ENCODE results near the gene MDM2.
"Not testable (repeated sequence)": the region's sequence is repeated elsewhere in the genome, so short reads cannot be mapped to it uniquely, and the experiment has no call there.

MDM2 gene

GRCh38 chr12:68828672-68829068, 20.7 kb downstream of the MDM2 start:
- DNase-seq, result no peak

DNA sequence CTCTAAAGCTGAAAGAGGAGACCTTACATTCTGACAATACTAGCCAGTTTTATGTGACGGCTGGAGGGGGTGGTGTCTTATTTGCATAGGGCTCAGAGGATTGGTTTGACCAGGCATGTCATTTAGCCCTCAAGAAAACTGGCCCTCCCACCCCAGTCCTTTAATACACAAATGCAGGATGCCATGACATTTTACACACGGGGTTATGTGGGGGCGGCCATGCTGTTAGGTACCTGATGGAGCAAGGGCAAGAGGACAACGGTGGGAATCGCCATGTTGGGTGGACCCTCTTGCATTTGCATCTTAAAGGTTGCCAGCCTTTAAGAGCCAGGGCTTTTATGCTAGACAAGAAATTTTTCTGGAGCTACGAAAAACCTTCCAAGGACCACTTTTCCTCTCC, 23.3 kb downstream of the MDM2 start:
- DNase-seq, result no peak

DNA sequence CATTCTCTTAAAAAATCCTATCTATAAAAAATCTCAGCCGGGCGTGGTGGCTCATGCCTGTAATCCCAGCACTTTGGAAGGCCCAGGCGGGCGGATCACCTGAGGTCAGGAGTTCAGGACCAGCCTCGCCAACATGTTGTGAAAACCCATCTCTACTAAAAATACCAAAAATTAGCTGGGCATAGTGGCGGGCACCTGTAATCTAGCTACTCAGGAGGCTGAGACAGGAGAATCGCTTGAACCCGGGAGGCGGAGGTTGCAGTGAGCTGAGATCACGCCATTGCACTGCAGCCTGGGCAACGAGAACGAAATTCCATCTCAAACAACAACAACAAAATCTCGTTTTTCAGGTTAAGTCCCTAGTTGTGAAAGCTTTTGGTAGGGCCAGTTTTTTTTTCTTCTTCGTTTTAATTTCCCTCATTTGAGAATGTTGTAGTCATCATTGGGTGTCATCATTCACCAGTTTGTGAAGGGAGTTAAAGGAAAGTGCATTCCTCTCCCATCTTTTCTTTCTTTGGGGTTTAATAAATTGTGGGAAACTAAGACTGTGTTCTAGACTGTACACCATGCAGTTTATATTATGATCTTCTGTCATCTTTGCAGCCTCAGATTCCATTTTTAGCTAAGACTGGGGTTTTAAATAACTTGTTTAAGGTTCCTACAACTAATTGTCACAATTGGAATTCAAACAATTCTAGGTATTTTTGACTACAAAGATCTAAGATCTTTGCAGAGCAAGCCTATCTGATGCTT, 23.9 kb downstream of the MDM2 start:
- no peak for DNase-seq

DNA sequence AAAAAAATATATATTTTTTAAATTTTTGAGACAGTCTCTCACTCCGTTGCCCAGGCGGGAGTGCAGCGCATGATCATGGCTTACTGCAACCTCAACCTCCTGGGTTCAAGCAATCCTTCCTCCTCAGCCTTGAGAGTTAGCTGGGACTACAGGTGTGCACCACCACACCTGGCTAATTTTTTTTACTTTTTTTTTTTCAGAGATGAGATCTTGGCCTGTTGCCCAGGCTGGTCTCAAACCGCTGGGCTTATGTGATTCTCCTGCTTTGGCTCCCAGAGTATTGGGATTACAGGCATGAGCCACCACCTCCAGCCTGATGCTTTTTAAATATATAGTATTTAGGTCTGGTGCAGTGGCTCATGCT, 24.5 kb downstream of the MDM2 start:
- no peak for DNase-seq

DNA sequence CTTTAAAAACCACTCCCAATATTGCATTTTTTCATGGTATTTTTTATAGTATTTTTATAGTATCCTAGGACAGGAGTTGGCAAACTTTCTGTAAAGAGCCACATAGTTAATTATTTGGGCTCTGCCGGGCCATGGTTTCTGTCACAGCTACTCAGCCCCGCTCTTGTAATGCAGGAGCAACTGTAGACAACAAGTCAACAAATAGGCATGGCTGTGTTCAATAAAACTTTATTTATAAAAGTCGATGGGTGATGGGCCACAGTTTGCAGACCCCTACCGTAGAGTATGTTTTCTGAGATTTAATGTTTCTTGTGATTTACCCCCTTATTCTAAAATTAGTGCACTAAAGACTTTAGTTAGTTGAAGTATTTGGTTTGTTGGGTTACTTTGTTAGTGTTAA, 25.5 kb downstream of the MDM2 start:
- DNase-seq, result no peak

GRCh38 chr12:68835333-68835908, 27.4 kb downstream of the MDM2 start:
- DNase-seq, result no peak

DNA sequence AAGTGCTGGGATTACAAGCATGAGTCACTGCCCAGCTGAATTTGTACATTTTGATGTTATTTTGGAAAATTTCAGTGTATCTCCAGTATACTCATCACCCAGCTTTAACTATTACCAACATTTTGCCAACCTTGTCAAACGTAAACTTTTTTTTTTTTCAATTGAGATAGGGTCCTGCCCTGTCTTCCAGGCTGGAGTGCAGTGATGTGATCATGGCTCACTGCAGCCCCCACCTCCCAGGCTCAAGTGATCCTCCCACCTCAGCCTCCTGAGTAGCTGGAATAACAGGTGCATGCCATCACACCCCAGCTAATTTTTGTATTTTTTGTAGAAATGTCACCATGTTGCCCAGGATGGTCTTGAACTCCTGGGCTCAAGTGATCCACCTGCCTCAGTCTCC, 29.2 kb downstream of the MDM2 start:
- no peak for DNase-seq

- no peak for DNase-seq
Observed at GRCh38 chr12:68838046-68838886, 30.3 kb downstream of the MDM2 start.

DNA sequence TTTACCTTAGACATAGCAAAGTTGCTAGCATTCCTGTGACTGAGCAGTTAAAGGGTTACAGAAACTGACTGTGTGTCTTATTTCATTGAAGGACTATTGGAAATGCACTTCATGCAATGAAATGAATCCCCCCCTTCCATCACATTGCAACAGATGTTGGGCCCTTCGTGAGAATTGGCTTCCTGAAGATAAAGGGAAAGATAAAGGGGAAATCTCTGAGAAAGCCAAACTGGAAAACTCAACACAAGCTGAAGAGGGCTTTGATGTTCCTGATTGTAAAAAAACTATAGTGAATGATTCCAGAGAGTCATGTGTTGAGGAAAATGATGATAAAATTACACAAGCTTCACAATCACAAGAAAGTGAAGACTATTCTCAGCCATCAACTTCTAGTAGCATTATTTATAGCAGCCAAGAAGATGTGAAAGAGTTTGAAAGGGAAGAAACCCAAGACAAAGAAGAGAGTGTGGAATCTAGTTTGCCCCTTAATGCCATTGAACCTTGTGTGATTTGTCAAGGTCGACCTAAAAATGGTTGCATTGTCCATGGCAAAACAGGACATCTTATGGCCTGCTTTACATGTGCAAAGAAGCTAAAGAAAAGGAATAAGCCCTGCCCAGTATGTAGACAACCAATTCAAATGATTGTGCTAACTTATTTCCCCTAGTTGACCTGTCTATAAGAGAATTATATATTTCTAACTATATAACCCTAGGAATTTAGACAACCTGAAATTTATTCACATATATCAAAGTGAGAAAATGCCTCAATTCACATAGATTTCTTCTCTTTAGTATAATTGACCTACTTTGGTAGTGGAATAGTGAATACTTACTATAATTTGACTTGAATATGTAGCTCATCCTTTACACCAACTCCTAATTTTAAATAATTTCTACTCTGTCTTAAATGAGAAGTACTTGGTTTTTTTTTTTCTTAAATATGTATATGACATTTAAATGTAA, 31.5 kb downstream of the MDM2 start:
- no peak for DNase-seq

DNA sequence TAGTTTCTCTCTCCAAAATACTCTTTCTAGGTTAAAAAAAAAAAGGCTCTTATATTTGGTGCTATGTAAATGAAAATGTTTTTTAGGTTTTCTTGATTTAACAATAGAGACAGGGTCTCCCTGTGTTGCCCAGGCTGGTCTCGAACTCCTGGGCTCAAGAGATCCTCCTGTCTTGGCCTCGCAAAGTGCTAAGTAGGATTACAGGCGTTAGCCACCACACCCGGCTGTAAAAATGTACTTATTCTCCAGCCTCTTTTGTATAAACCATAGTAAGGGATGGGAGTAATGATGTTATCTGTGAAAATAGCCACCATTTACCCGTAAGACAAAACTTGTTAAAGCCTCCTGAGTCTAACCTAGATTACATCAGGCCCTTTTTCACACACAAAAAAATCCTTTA, 33.2 kb downstream of the MDM2 start:
- DNase-seq, result not testable (repeated sequence)

GRCh38 chr12:68841717-68842116, 33.7 kb downstream of the MDM2 start:
- DNase-seq, result no peak

DNA sequence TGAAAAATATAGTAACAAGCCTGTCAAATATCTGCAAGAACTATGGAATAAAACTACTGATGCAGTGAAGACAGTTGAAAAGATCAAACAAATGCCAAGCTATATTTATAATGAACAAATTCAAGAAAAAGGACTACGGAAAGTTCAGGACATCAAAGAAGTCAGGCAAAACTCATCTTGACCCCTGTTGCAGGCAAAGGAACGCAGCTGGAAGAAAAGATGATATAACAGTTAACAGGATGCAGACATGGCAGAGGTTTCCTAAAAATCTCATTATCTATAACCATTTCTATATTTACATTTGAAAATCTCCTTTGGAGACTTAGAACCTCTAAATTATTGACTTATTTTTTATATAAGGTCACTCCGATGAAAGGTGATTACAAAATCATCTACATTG, 34.1 kb downstream of the MDM2 start:
- no peak for DNase-seq

DNA sequence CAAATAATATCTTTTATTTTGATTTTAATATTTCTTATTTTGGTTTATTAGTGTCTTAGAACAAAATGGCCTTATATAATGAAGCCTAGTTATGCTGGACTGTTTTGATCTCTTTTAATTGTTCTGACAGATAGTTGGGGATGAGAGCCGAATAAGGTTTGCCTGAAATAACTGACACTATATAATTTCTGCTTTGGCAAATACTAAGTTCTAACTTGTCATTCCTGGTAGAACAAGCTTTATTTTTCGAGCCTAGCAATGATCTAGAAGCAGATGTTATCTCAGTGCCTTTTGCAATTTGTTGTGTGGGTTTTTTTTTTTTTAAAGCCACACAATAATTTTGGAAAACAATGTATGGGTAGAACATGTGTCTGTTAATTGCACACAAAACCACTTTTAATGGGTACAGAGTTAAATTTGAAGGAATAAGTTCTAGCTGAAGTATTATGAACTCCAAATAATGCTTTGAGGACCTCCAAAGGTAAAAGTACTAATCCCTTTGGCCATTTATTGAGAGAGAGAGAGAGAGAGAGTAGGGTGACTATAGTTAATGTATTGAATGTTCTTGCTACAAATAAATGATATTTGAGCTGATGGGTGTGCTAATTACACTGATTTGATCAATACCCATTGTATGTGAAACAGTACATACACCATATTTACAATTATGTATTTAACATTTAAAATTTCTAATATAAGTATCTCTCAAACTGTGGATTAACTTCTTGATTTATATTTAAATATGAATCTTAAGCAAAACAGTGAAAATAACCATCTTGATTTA, 35.0 kb downstream of the MDM2 start:
- DNase-seq, result no peak

- DNase-seq, result no peak
Observed at GRCh38 chr12:68844318-68844745, 36.4 kb downstream of the MDM2 start.

GRCh38 chr12:68844788-68845695, 37.1 kb downstream of the MDM2 start:
- DNase-seq, result no peak

GRCh38 chr12:68846811-68847210, 38.8 kb downstream of the MDM2 start:
- DNase-seq, result no peak

DNA sequence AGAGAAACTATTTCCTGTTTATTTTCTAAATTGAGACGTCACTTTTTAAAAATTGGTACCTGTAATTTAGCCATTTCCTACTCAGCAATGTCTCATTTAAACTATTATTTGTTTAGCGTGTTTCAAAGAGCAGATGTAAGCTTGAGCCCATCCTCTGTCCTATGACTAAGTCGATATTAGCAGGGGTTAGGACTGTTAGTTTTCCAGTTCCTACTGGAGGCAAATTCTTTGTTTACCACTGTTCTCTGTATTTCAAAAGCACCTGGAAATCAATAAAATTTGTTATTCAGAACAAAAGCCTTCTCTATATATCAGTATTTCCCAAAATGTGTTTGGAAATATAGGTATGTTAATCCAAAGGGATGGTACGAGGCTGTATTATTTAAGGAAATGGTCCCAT, 42.4 kb downstream of the MDM2 start:
- no peak for DNase-seq

DNA sequence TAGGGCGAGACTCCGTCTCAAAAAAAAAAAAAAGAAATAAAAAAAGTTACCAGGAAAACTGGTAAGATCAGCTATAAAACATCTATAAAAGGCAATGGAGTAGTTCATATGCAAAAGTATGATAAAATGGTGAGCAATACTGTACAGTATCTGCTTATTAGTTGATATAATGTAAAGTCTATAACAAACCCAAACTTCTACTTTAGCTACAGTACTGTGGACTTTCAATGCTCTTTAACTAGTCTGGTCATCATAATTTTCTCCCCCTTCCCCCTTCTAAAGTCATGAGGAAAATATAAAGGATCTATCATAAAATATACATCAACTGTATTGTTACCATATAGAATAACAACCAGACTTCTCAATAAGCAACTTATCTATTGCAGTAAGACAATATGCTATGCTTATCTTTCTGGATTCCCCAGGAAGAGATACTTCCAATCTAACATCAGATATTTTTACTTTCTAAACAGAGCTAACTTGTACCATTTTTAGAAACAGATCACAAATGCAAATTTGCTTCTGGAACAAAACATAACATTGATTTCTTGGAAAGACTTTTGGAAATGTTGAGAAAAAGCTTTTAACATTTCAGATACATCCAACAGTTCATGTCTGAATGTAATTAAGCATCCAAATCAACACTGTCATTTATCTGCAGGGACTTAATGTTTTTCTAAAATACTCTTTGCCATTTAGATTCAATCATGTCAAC, 43.8 kb downstream of the MDM2 start:
- no peak for DNase-seq

GRCh38 chr12:68853396-68854077, 45.6 kb downstream of the MDM2 start:
- no peak for DNase-seq

GRCh38 chr12:68854078-68854468, 46.1 kb downstream of the MDM2 start:
- no peak for DNase-seq
